ENCODE measurements around the gene STAM2. TPM values are rescaled to one million over a fixed set of nuclear protein-coding genes. Genes with fewer than 3 reads are reported as not detected.
A peak's percentile ranks its signal among the peaks of the same experiment; 100 is the strongest.
"Not testable (repeated sequence)": the region's sequence is repeated elsewhere in the genome, so short reads cannot be mapped to it uniquely, and the experiment has no call there.

STAM2 gene
- total and polyA plus RNA-seq, 8 donors: 34.2 to 47.6 (median 41.8) TPM

DNA sequence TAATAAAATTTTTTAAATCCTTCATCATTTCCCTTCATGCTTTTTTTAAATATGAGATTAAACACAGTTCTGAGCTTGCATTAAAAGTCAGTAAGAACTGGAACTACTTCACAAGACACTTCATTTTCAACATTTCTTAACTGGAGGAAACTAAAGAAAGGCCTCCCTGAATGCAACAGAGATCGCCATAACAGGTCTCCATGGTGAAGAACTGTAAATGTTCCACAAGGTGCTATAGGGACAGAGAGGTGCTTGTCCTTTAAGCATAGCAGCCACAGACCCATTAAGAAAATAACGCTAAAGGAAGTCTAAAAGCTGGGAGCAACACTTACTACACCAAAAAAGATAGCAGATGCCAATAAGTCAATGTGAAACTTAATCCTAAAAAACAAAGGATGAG, 8.5 kb downstream of the STAM2 start:
- no peaks in the 10 kb centered on the region for H3K36me3 ChIP-seq
- no peak overlapping the region for H3K4me3 ChIP-seq
- H3K9me3 ChIP-seq: no peaks in the 10 kb centered on the region
- peaks cover 6 to 65% of the 10 kb centered on the region in 2 donors for H3K4me1 ChIP-seq
- no peak for DNase-seq
- no peaks in the 10 kb centered on the region for H3K27me3 ChIP-seq
- TF ChIP-seq CTCF (IDR thresholded peaks at IDR 0.05): no peak
- ATAC-seq: peak; percentile 50
- peak overlapping the region; percentile 4 to 16 for H3K27ac ChIP-seq
- intact Hi-C loops (cut with DNase I): no loop called here

GRCh38 chr2:152166633-152167032, 8.9 kb downstream of the STAM2 start:
- ATAC-seq (peak; percentile 20), DNase-seq (no peak)
- no peaks in the 10 kb centered on the region for H3K9me3 ChIP-seq
- TF ChIP-seq CTCF (IDR thresholded peaks at IDR 0.05): no peak
- H3K4me3 ChIP-seq: no peak overlapping the region
- H3K27ac ChIP-seq: peak overlapping the region; percentile 4 to 16
- H3K27me3 ChIP-seq: no peaks in the 10 kb centered on the region
- H3K4me1 ChIP-seq: peaks cover 2 to 61% of the 10 kb centered on the region in 2 donors
- intact Hi-C loops (cut with DNase I): no loop called here
- no peaks in the 10 kb centered on the region for H3K36me3 ChIP-seq

DNA sequence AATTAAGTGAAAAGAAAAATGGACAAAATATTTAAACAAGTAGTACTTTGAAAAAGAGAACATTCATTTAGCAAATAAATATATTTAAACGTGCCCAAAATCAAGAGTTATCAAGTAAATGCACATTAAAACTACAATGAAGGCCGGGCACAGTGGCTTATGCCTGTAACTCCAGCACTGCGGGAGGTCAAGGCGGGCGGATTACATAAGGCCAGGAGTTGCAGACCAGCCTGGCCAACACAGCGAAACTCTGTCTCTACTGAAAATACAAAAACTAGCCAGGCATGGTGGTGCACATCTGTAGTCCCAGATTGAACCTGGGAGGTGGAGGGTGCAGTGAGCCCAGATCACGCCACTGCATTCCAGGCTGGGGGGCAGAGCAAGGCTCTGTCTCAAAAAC, 9.8 kb downstream of the STAM2 start:
- peaks cover 0 to 52% of the 10 kb centered on the region in 2 donors for H3K4me1 ChIP-seq

GRCh38 chr2:152165306-152165705, 10.3 kb downstream of the STAM2 start:
- Histone ChIP-seq H3K27me3 (no peaks in the 10 kb centered on the region), H3K4me1 (peaks cover 0 to 48% of the 10 kb centered on the region in 2 donors), H3K4me3 (no peak overlapping the region), H3K9me3 (no peaks in the 10 kb centered on the region), H3K27ac (no peak overlapping the region), H3K36me3 (no peaks in the 10 kb centered on the region)
- ATAC-seq (no peak), DNase-seq (no peak)
- TF ChIP-seq CTCF (IDR thresholded peaks at IDR 0.05): no peak
- intact Hi-C loops (cut with DNase I): no loop called here

More for the DNA sequence above, 9.8 kb downstream of the STAM2 start:
- intact Hi-C loops (cut with DNase I): no loop called here
- no peak overlapping the region for H3K4me3 ChIP-seq
- H3K9me3 ChIP-seq: no peaks in the 10 kb centered on the region
- no peaks in the 10 kb centered on the region for H3K27me3 ChIP-seq
- DNase-seq: no peak
- ATAC-seq: no peak
- no peak overlapping the region for H3K27ac ChIP-seq
- H3K36me3 ChIP-seq: no peaks in the 10 kb centered on the region
- TF ChIP-seq CTCF (IDR thresholded peaks at IDR 0.05): no peak

DNA sequence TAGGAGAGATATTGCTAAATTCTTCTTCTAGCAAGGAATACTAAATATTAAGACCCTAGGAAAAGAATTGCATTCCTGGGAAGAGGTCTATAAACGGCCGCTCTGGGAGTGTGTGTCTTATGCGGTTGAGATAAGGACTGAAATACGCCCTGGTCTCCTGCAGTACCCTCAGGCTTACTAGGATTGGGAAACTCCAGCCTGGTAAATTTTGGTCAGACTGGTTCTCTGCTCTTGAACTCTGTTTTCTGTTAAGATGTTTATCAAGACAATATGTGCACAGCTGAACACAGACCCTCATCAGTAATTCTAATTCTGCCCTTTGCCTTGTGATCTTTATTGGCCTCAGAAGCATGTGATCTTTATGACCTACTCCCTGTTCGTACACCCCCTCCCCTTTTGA, 11.9 kb downstream of the STAM2 start:
- H3K27me3 ChIP-seq; H3K27ac ChIP-seq; H3K36me3 ChIP-seq; ATAC-seq; intact Hi-C loops (cut with DNase I); H3K4me3 ChIP-seq; DNase-seq; H3K9me3 ChIP-seq: not testable (repeated sequence)
- H3K4me1 ChIP-seq: peaks cover 0 to 35% of the 10 kb centered on the region in 2 donors

DNA sequence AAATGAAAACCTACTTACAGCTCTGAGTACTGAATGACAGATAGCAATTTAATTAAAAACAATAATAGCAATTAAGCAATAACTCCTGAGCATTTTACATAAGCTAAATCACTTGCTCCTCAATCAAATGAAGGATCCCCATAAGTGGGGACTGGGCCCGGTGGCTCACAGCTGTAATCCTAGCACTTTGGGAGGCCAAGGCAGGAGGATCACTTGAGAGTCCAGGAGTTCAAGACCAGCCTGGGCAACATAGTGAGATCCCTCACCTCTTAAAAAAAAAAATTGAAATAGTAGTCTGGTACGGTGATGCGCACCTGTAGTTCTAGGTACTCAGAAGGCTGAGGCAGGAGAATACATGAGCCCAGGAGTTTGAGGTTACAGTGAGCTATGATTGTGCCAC, 13.4 kb downstream of the STAM2 start:
- ATAC-seq (no peak), DNase-seq (no peak)
- intact Hi-C loops (cut with DNase I): no loop called here
- H3K36me3 ChIP-seq: no peaks in the 10 kb centered on the region
- H3K27me3 ChIP-seq: no peaks in the 10 kb centered on the region
- no peaks in the 10 kb centered on the region for H3K9me3 ChIP-seq
- no peak overlapping the region for H3K4me3 ChIP-seq
- H3K27ac ChIP-seq: no peak overlapping the region
- peaks cover 0 to 20% of the 10 kb centered on the region in 2 donors for H3K4me1 ChIP-seq
- no peak for TF ChIP-seq CTCF (IDR thresholded peaks at IDR 0.05)

All from left lung (tissue), 10 donors.